ES-I3 (cell line): Measurements from ENCODE around the gene ZKSCAN7.
A peak's percentile ranks its signal among the peaks of the same experiment; 100 is the strongest.
"Not testable (repeated sequence)": the region's sequence is repeated elsewhere in the genome, so short reads cannot be mapped to it uniquely, and the experiment has no call there.

Experiments used
- H3K36me3 ChIP-seq: 2 replicates; pipeline ENCODE4 v1.6.1; 2013; ENCODE audit warnings: mild to moderate bottlenecking, low read length, control low read depth, moderate library complexity; ENCODE audit not compliant: insufficient read depth
- H3K4me1 ChIP-seq: 2 replicates; pipeline ENCODE4 v1.6.1; 2013; ENCODE audit warnings: mild to moderate bottlenecking, control low read depth, low read length; ENCODE audit not compliant: insufficient read depth
- H3K9ac ChIP-seq: 2 replicates; pipeline ENCODE4 v1.6.1; 2013; ENCODE audit warnings: low read depth, mild to moderate bottlenecking, low read length, moderate library complexity
- H3K9me3 ChIP-seq: 2 replicates; pipeline ENCODE4 v1.6.1; 2013; ENCODE audit warnings: mild to moderate bottlenecking, low read length, moderate library complexity; ENCODE audit not compliant: control insufficient read depth, insufficient read depth

ZKSCAN7 gene

DNA sequence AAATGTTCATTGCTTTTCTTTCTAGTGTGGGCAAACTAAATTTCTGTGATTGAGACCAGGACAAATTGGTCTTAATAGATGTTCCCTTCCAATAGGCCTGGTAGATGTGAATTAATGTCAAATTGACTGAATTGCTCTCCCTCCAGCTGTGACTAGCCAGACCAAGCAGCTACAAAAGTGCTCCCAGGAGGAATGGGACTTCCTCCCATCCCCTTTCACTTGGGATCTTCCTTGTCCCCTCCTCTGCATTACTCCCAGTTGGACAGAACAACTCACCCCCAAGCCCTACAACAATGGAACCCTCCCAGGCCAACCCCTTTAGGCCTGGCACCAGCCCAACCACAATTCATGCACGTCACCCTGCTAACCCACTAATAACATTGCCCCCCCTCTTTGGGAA, 19.6 kb upstream of the ZKSCAN7 start:
- H3K4me1 ChIP-seq: no peaks in the 10 kb centered on the region
- H3K36me3 ChIP-seq: no peaks in the 10 kb centered on the region
- H3K9ac ChIP-seq: no peak overlapping the region
- no peaks in the 10 kb centered on the region for H3K9me3 ChIP-seq

DNA sequence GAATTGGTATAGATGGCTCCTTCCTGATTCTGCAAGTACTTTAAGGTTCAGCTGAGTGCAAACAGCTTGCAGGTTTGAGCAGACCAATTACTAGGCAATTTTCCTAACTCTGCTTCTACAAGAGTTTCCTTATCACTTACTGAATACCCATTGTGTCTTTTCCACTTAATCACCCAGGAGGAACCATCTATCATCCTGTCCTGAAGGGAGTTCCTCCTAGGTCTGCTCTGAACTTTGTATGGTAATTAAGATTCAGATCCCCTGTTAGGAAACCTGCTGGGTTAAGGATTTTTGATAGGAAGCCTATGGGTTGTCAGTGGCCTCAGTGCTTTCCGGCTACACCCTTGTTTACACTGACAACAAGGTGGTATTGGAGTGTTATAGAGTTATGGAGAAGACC, 10.2 kb upstream of the ZKSCAN7 start:
- H3K9me3 ChIP-seq, H3K9ac ChIP-seq, H3K4me1 ChIP-seq, H3K36me3 ChIP-seq: not testable (repeated sequence)

DNA sequence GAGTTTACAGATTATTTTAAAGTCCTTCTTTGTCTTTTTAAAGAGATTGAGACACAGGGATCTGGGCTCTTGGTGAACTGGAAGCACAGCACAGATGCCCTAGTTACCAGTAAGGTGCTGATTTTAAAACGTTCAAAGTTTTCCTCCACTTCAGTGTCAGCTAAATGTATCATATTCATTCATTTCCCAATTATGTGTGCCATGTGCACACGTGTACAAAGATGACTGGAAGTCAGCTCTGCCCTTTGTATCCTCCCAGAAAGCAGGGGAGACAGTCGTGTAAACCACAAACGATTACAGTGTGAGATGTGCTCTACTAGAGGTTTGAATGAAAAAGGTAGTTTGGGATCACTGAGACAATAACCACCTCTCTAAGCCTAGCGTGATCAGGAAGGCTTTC, 730 bp downstream of the ZKSCAN7 start:
- Histone ChIP-seq H3K9me3 (no peaks in the 10 kb centered on the region), H3K4me1 (no peaks in the 10 kb centered on the region), H3K9ac (peak overlapping the region; percentile 78), H3K36me3 (peaks cover 8% of the 10 kb centered on the region; the same call in 1 of the 2 replicates)

DNA sequence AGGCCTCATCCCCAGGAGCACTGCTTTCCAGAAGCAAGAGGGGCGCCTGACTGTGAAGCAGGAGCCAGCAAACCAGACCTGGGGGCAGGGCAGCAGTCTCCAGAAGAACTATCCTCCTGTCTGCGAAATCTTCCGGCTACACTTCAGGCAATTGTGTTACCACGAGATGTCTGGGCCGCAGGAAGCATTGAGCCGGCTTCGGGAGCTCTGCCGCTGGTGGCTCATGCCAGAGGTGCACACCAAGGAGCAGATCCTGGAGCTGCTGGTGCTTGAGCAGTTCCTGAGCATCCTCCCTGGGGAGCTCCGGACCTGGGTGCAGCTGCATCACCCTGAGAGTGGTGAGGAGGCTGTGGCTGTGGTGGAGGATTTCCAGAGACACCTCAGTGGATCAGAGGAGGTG, 2.1 kb downstream of the ZKSCAN7 start:
- H3K36me3 ChIP-seq: peaks cover 8% of the 10 kb centered on the region; the same call in 1 of the 2 replicates
- H3K4me1 ChIP-seq: no peaks in the 10 kb centered on the region
- H3K9me3 ChIP-seq: no peaks in the 10 kb centered on the region
- H3K9ac ChIP-seq: no peak overlapping the region

DNA sequence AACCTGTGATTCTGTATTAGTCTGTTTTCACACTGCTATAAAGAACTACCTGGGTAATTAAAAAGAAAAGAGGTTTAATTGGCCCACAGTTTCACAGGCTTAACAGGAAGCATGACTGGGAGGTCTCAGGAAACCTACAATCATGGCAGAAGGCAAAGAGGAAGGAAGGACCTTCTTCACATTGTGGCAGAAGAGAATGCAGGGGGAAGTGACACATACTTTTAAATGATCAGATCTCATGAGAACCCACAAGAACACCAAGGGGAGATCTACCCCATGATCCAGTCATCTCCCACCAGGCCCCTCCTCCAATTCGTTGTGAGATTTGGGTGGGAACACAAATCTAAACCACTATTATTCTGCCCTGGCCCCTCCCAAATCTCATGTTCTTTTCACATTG, 6.1 kb downstream of the ZKSCAN7 start:
- no peak overlapping the region for H3K9ac ChIP-seq
- no peaks in the 10 kb centered on the region for H3K9me3 ChIP-seq
- H3K36me3 ChIP-seq: peaks cover 19% of the 10 kb centered on the region; the same call in 1 of the 2 replicates
- H3K4me1 ChIP-seq: no peaks in the 10 kb centered on the region

DNA sequence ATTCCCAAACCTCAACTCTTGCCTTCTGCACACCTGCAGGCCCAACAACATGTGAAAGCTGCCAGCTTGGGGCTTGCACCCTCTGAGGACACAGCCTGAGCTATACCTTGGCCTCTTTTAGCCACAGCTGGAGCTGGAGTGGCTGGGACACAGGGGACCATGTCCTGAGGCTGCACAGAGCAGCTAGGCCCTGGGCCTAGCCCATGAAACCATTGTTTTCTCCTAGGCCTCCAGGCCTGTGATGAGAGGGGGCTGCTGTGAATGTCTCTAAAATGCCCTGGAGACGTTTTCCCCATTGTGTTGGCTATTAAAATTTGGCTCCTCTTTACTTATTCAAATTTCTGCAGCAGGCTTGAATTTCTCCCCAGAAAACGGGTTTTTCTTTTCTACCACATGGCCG, 7.2 kb downstream of the ZKSCAN7 start:
- H3K36me3 ChIP-seq: peaks cover 20% of the 10 kb centered on the region; the same call in 1 of the 2 replicates
- H3K9ac ChIP-seq: no peak overlapping the region
- H3K9me3 ChIP-seq: no peaks in the 10 kb centered on the region

DNA sequence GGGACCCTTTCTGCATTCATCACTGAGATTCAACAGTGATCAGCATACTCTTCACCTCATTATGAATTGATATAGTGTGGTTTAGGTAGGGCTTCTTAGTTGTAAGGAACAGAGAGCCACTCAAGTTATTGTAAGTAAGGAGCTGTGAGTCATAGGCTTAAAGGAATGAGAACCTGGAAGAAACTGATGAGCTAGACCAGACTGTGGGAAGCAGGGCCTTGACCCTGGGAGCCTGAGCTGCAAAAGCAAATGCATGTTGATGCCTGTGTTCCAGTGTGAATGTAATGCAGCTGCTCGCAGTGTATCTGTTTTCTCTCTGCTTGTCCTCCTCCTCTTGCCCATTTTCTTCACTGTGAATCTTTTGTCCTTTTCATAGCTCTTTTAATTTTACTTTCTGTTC, 13.6 kb downstream of the ZKSCAN7 start:
- no peaks in the 10 kb centered on the region for H3K4me1 ChIP-seq
- peaks cover 8% of the 10 kb centered on the region; the same call in 1 of the 2 replicates for H3K9me3 ChIP-seq
- peaks cover 19% of the 10 kb centered on the region; the same call in 1 of the 2 replicates for H3K36me3 ChIP-seq
- no peak overlapping the region for H3K9ac ChIP-seq

More for the DNA sequence above, 7.2 kb downstream of the ZKSCAN7 start:
- H3K4me1 ChIP-seq: no peaks in the 10 kb centered on the region

DNA sequence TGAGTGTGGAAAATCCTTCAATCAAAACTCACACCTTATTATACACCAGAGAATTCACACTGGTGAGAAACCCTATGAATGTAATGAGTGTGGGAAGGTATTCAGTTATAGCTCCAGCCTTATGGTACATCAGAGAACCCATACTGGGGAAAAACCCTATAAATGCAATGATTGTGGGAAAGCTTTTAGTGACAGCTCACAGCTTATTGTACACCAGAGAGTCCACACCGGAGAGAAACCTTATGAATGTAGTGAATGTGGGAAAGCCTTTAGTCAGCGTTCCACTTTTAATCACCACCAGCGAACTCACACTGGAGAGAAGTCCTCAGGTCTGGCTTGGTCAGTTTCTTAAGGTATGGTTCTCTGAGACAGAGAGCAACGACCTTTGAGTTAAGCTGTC, 16.0 kb downstream of the ZKSCAN7 start:
- H3K9me3 ChIP-seq: peaks cover 8% of the 10 kb centered on the region; the same call in 1 of the 2 replicates
- H3K4me1 ChIP-seq: no peaks in the 10 kb centered on the region
- H3K9ac ChIP-seq: no peak overlapping the region
- H3K36me3 ChIP-seq: peaks cover 8% of the 10 kb centered on the region; the same call in 1 of the 2 replicates

DNA sequence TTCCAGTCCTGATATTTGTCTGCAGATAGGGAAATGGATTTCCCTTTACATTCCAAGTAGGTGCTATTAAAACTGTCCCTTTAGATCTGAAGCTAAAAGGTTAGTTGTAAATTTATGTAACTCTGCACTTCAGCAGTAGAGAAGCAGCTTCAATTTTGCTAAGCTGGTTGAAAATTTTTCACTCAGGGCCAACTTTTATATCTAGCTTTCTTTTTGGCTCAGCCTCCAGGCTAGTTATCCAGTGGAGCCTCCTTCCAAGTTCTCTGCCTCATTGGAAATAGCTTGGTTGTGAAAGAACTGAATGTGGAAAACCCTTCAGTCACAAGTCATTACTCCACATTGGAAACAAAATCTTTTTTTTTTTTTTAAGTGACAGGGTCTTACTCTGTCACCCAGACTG, 21.6 kb downstream of the ZKSCAN7 start:
- Histone ChIP-seq H3K4me1 (no peaks in the 10 kb centered on the region), H3K36me3 (no peaks in the 10 kb centered on the region), H3K9me3 (no peaks in the 10 kb centered on the region; the same call in 1 of the 2 replicates), H3K9ac (no peak overlapping the region)

DNA sequence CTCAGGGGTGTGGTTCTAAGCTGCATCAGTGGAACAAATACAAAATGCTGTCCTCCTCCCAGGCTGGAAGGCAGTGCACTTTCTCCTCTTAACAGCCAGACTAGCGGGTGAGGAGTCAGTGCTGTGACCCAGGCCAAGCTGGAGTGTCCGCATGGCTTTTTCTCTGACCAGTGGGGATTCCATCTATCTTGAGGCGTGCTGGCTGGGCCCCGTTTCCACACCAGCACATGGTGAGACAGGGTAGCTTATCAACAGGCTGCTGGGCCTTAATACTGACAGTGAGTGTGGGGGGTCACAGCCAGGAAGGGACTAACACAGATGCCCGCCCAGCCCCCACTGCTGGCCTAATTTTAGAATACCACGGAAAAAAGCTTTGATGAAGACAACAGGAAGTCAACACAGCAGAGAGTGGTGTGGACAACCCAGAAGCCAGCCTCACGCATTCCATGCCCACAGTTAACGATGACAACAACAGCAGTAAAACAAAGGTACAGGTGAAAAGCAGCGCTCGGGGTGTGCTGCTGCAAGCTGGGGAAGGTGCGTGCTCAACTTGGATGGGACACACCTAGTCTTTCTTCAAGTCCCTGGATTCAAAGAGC, 22.5 kb downstream of the ZKSCAN7 start:
- not testable (repeated sequence) for H3K36me3 ChIP-seq, H3K4me1 ChIP-seq, H3K9me3 ChIP-seq, H3K9ac ChIP-seq

DNA sequence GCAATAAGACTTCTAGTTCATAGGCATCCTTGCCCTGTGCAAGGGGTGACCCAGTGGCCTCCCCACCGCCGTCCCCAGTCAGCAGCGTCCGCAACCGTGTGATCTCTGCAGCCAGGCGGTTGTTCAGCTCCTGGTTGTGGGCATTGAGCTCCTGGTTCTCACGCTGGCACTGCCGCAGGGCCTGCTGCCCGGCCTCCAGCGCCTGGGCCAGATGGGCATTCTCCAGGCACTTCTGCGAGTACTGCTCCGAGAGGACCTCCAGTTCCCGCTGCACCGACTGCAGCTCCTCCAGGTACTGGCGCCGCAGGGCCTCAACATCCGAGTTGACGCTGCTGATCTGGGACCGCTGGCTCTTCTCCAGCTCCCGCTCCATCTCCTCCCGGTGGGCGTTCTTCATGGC, 23.3 kb downstream of the ZKSCAN7 start:
- H3K9ac ChIP-seq, H3K4me1 ChIP-seq, H3K9me3 ChIP-seq, H3K36me3 ChIP-seq: not testable (repeated sequence)

DNA sequence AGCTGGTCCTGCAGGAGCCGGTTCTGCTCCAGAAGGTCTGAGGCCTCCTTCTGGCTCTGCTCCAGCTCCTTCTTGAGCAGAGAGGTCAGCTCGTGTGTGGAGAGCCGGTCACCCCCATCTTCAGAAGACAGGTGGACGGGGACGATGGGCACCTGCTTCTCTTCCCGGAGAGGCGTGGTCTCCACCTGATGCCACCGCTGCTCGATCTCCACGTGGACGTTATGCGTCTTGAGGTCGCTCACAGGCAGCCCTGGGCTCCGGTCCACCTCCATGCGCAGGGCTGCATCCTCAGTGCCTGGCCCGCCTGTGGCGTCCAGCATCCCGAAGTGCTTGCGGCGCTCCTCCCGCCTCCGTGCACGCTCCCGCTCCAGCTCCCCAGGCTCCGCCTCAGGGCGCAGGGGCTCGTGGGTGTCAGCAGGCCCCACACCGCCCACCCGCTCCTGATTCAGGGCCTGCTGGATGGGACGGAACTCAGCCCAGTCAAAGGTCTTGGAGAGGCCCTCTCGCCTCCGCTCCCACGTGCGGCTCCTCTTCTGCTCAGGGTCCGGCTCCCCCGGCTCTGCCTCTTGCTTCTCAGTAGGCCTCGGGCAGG, 24.0 kb downstream of the ZKSCAN7 start:
- not testable (repeated sequence) for H3K36me3 ChIP-seq, H3K9me3 ChIP-seq, H3K9ac ChIP-seq, H3K4me1 ChIP-seq

DNA sequence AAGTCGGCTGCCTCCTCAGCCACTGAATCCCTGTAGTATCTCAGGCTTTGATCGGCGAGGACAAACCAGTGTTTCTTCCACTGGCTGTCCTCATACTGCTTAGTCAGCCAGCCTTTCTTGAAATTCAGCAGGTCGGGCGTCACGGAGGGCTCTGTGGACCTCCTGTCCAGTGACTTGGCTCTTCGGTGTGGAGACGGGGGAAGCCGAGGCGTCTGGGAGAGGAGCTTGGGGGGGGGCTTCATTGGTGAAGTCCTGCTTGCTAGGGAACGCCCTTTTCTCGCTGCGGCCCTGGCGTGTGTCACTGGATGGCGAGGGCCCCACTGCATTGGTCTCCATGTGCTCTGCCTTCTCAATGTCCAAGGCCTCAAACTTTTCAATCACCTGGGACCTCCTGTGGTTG, 24.8 kb downstream of the ZKSCAN7 start:
- H3K9me3 ChIP-seq, H3K4me1 ChIP-seq, H3K9ac ChIP-seq, H3K36me3 ChIP-seq: not testable (repeated sequence)

DNA sequence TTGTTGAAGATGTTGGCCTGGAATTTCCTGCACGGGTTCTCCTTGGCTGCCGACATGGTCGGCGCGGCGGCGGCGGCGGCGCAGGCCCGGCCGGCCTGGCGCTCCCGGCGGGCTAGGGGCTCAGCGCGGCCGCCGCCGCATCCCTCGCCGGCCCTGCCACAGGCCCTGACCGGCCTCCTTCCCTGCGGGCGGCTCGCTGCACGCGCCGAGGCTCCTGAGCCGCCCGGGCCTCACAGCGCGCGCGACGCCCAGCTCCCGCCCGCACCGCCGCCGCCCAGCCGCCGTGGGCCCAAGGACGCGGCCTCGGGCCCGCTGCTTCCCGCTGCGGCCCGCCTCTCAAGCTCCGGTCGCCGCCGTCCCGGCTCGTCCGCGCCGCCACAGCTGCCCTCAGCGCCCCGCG, 26.0 kb downstream of the ZKSCAN7 start:
- not testable (repeated sequence) for H3K36me3 ChIP-seq, H3K4me1 ChIP-seq, H3K9ac ChIP-seq, H3K9me3 ChIP-seq

DNA sequence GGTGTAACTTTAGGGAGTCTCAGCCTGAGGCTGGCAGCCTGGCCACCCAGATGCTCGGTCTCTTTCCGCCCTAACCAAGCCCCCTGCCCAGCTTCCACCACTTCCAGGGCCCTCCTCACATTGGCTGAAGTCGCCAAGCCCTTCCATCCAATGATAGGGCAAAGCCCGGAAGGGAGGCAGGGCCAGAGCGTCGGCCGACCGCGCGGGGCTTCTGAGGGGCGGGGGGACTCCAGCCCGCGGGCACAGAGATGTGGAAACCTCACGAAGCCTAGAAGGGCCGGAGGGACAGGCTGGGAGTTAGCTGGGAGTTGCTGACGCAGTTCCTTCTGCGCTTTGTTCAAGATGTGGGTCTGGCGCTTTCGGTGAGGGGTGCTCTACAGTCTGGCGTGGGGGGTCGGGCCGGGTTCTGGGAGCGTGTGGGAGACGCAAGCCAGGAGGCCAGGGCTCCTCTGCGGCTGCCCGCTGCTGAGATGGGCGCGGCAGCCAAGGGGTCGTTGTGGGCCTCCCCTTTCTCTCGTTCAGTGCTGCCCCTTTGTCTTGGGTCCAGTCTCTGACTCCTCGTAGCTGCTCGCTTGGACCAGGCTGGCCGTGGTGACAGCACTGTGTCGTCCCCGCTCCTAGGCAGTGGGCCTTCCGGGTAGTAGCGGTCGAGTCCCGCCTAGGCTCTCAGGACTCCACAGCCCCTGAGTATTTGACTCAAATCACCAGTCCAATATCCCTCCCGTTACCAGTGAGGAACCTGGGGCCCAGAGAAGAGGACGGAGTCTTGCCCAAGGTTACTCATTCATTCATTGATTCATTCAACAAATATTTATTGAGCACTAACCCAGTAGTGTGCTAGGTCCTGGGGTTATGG, 29.9 kb downstream of the ZKSCAN7 start, which contains the start of gene ZNF660:
TSS of gene ZNF660 (plus strand) at position 319 of the 856 bp plus-strand sequence. CDS start 9,230 bp downstream, outside the sequence.
- H3K36me3 ChIP-seq: peaks cover 14% of the 10 kb centered on the region
- peak within 1 kb of the TSS; percentile 89 for H3K9ac ChIP-seq
- no peaks in the 10 kb centered on the region for H3K9me3 ChIP-seq
- H3K4me1 ChIP-seq: no peaks in the 10 kb centered on the region; the same call in 1 of the 2 replicates
